ENCODE results near the gene SHB.

Gene SHB

DNA sequence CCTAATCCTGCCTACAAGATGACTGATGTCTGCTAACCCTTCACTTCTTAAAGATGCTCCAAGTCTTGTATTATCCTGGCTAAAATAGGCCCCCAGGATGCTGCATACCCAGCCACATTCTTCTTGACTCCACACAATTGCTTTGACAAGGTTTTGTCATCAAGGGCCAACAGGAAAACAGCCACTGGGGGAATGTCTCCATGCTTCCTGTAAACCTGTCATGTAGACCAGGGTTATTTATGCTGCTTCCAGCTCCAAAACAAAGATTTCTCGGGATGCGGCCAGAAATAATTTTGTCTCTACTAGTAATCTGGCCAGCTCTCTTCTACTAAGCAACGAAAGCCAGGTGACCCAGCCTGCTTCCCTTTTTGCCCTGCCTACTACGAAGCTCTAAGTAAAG lies 53.8 kb downstream of the SHB start:
- POLR2A ChIA-PET: no interaction called here
- Histone ChIP-seq H3K4me1 (ENCODE audit: control insufficient read depth, insufficient read depth, low read length) (peaks cover 11% of the 10 kb centered on the region), H3K36me3 (ENCODE audit: control insufficient read depth in 2 of 2, insufficient read depth in 1 of 2, low read length in 2 of 2) (peaks cover 0 to 56% of the 10 kb centered on the region in 2 experiments; a peak in 1 of 3 replicates), H3K9me3 (ENCODE audit: control insufficient read depth, insufficient read depth, low read depth, low read length) (no peaks in the 10 kb centered on the region), H3K4me3 (ENCODE audit: low read depth, low read length) (no peak overlapping the region), H3K27ac (ENCODE audit: extremely low read depth, low read depth, low read length) (no peak overlapping the region)
- CTCF ChIA-PET: no interaction called here
- TF ChIP-seq ZNF561 (tag by site-specific recombination; IDR thresholded peaks at IDR 0.05; ENCODE audit: borderline replicate concordance) (no peak), ZNF785 (tag by site-specific recombination; IDR thresholded peaks at IDR 0.05) (no peak), ZNF133 (tag by site-specific recombination; IDR thresholded peaks at IDR 0.05) (no peak), ZNF433 (tag by site-specific recombination; IDR thresholded peaks at IDR 0.05; ENCODE audit: low read depth) (no peak), ZNF571 (tag by site-specific recombination; IDR thresholded peaks at IDR 0.05) (no peak), ZNF521 (tag by site-specific recombination; IDR thresholded peaks at IDR 0.05) (no peak), ZNF555 (tag by site-specific recombination; conservative IDR thresholded peaks at IDR 0.05) (no peak), ZNF202 (tag by site-specific recombination; IDR thresholded peaks at IDR 0.05; ENCODE audit: borderline replicate concordance) (no peak), KLF7 (tag by site-specific recombination; IDR thresholded peaks at IDR 0.05; ENCODE audit: borderline replicate concordance) (no peak), ZNF777 (tag by site-specific recombination; IDR thresholded peaks at IDR 0.05; ENCODE audit: borderline replicate concordance) (no peak), ZNF184 (tag by site-specific recombination; IDR thresholded peaks at IDR 0.05) (no peak), ZNF211 (tag by site-specific recombination; IDR thresholded peaks at IDR 0.05; ENCODE audit: low read depth) (no peak), SP2 (tag by site-specific recombination; IDR thresholded peaks at IDR 0.05) (no peak), ZNF311 (tag by site-specific recombination; IDR thresholded peaks at IDR 0.05; ENCODE audit: borderline replicate concordance) (no peak), ZNF394 (tag by site-specific recombination; IDR thresholded peaks at IDR 0.05; ENCODE audit: borderline replicate concordance) (no peak), ZIC2 (tag by site-specific recombination; IDR thresholded peaks at IDR 0.05) (no peak)

DNA sequence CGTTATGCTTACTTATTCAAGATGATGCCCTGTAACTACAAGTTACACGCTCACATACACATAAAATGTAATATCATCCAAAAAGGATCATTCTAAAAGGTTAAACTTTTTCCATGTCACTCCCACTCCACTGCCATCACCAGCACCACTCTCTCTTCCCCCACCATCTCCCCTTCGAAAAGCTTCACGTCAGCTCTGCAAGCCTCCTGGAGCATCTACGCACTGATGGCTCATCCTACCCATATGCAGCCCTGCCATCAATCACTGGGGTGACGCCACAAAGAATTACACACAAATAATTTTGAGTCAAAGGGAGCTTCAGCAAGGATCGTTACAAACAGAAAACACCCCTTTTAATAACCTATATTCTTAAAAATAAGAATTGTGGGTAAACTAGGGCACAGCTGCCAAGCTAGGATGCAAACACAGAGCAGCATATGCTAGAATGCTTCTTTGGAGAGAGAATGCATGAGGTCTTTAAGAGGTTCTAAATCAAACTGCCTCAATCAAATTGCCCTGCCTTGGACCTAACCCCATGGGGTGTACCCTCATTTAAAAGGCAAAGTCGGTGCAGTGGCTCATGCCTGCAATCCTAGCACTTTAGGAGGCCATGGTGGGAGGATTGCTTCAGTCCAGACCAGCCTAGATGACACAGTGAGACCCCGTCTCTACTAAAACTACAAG lies 56.1 kb downstream of the SHB start:
- Histone ChIP-seq H3K27ac (ENCODE audit: extremely low read depth, low read depth, low read length) (no peak overlapping the region), H3K9me3 (ENCODE audit: control insufficient read depth, insufficient read depth, low read depth, low read length) (no peaks in the 10 kb centered on the region), H3K4me1 (ENCODE audit: control insufficient read depth, insufficient read depth, low read length) (peaks cover 5% of the 10 kb centered on the region; the same call in 1 of the 2 replicates), H3K36me3 (ENCODE audit: control insufficient read depth in 2 of 2, insufficient read depth in 1 of 2, low read length in 2 of 2) (peaks cover 0 to 56% of the 10 kb centered on the region in 2 experiments; a peak in 1 of 3 replicates), H3K4me3 (ENCODE audit: low read depth, low read length) (no peak overlapping the region)
- CTCF ChIA-PET: no interaction called here
- POLR2A ChIA-PET: no interaction called here
- TF ChIP-seq ZNF585B (tag by site-specific recombination; IDR thresholded peaks at IDR 0.05): no peak
- TF ChIP-seq, protein P1, sequence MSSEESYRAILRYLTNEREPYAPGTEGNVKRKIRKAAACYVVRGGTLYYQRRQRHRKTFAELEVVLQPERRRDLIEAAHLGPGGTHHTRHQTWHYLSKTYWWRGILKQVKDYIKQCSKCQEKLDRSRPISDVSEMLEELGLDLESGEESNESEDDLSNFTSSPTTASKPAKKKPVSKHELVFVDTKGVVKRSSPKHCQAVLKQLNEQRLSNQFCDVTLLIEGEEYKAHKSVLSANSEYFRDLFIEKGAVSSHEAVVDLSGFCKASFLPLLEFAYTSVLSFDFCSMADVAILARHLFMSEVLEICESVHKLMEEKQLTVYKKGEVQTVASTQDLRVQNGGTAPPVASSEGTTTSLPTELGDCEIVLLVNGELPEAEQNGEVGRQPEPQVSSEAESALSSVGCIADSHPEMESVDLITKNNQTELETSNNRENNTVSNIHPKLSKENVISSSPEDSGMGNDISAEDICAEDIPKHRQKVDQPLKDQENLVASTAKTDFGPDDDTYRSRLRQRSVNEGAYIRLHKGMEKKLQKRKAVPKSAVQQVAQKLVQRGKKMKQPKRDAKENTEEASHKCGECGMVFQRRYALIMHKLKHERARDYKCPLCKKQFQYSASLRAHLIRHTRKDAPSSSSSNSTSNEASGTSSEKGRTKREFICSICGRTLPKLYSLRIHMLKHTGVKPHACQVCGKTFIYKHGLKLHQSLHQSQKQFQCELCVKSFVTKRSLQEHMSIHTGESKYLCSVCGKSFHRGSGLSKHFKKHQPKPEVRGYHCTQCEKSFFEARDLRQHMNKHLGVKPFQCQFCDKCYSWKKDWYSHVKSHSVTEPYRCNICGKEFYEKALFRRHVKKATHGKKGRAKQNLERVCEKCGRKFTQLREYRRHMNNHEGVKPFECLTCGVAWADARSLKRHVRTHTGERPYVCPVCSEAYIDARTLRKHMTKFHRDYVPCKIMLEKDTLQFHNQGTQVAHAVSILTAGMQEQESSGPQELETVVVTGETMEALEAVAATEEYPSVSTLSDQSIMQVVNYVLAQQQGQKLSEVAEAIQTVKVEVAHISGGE (tag by site-specific recombination; conservative IDR thresholded peaks at IDR 0.05; ENCODE audit: low read depth): no peak
- no peak for TF ChIP-seq BCL11A (tag by site-specific recombination; IDR thresholded peaks at IDR 0.05; ENCODE audit: low read depth)
- TF ChIP-seq GLI4 (tag by site-specific recombination; IDR thresholded peaks at IDR 0.05): no peak
- no peak for TF ChIP-seq FEZF1 (tag by site-specific recombination; IDR thresholded peaks at IDR 0.05)
- TF ChIP-seq ZNF404 (tag by site-specific recombination; IDR thresholded peaks at IDR 0.05): no peak
- TF ChIP-seq, protein P2, sequence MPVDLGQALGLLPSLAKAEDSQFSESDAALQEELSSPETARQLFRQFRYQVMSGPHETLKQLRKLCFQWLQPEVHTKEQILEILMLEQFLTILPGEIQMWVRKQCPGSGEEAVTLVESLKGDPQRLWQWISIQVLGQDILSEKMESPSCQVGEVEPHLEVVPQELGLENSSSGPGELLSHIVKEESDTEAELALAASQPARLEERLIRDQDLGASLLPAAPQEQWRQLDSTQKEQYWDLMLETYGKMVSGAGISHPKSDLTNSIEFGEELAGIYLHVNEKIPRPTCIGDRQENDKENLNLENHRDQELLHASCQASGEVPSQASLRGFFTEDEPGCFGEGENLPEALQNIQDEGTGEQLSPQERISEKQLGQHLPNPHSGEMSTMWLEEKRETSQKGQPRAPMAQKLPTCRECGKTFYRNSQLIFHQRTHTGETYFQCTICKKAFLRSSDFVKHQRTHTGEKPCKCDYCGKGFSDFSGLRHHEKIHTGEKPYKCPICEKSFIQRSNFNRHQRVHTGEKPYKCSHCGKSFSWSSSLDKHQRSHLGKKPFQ (tag by site-specific recombination; IDR thresholded peaks at IDR 0.05): no peak
- TF ChIP-seq, protein P3, sequence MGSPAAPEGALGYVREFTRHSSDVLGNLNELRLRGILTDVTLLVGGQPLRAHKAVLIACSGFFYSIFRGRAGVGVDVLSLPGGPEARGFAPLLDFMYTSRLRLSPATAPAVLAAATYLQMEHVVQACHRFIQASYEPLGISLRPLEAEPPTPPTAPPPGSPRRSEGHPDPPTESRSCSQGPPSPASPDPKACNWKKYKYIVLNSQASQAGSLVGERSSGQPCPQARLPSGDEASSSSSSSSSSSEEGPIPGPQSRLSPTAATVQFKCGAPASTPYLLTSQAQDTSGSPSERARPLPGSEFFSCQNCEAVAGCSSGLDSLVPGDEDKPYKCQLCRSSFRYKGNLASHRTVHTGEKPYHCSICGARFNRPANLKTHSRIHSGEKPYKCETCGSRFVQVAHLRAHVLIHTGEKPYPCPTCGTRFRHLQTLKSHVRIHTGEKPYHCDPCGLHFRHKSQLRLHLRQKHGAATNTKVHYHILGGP (tag by site-specific recombination; IDR thresholded peaks at IDR 0.05): no peak
- TF ChIP-seq, protein P4, sequence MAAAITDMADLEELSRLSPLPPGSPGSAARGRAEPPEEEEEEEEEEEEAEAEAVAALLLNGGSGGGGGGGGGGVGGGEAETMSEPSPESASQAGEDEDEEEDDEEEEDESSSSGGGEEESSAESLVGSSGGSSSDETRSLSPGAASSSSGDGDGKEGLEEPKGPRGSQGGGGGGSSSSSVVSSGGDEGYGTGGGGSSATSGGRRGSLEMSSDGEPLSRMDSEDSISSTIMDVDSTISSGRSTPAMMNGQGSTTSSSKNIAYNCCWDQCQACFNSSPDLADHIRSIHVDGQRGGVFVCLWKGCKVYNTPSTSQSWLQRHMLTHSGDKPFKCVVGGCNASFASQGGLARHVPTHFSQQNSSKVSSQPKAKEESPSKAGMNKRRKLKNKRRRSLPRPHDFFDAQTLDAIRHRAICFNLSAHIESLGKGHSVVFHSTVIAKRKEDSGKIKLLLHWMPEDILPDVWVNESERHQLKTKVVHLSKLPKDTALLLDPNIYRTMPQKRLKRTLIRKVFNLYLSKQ (tag by site-specific recombination; IDR thresholded peaks at IDR 0.05; ENCODE audit: borderline replicate concordance): no peak
- TF ChIP-seq ZNF549 (tag by site-specific recombination; IDR thresholded peaks at IDR 0.05): no peak
- TF ChIP-seq ZSCAN23 (tag by site-specific recombination; IDR thresholded peaks at IDR 0.05): no peak
- TF ChIP-seq ZNF768 (tag by site-specific recombination; IDR thresholded peaks at IDR 0.05): no peak
